Calu3 (cell line): Measurements from ENCODE around the gene CNNM1. TPM values are rescaled to one million over a fixed set of nuclear protein-coding genes. Genes with fewer than 3 reads are reported as not detected.

ENCODE experiments used
- BruUV-seq: library from RNA; stranded (reverse); fragments of 400-500 nt; replicated peaks from 2 replicates; lab custom pipeline; 2021; lab: Mats Ljungman, UMichigan
- CTCF ChIA-PET: fragments of 300-600 bp; sonication (Branson Sonifier 250); formaldehyde crosslinking; loops from one replicate; lab custom pipeline; 2022; ENCODE audit warnings: antibody characterized with exemption; lab: Charles Lee
- DNase-seq: peaks from one replicate; pipeline ENCODE4 v3.0.0; 2022
- H3K27ac Mint-ChIP-seq: one replicate; pipeline ENCODE4 v1.8.0; 2022; ENCODE audit warnings: mixed read lengths; ENCODE audit not compliant: unreplicated experiment
- H3K27me3 Mint-ChIP-seq: one replicate; pipeline ENCODE4 v1.8.0; 2022; ENCODE audit warnings: mixed read lengths; ENCODE audit not compliant: unreplicated experiment
- H3K36me3 Mint-ChIP-seq: one replicate; pipeline ENCODE4 v1.8.0; 2022; ENCODE audit warnings: mild to moderate bottlenecking, moderate library complexity, mixed read lengths; ENCODE audit not compliant: insufficient read depth, unreplicated experiment
- H3K4me1 Mint-ChIP-seq: one replicate; pipeline ENCODE4 v1.8.0; 2022; ENCODE audit warnings: mild to moderate bottlenecking, low read depth, mixed read lengths; ENCODE audit not compliant: unreplicated experiment
- H3K4me3 Mint-ChIP-seq: one replicate; pipeline ENCODE4 v1.8.0; 2022; ENCODE audit warnings: mild to moderate bottlenecking, low read depth, moderate library complexity, mixed read lengths; ENCODE audit not compliant: unreplicated experiment
- H3K9me3 Mint-ChIP-seq: one replicate; pipeline ENCODE4 v1.8.0; 2022; ENCODE audit warnings: low read depth, mixed read lengths; ENCODE audit not compliant: unreplicated experiment
- CTCF ChIP-seq: fragments of 200-600 bp; IDR thresholded peaks from one replicate; pipeline ENCODE4 v1.8.0; 2022; ENCODE audit warnings: antibody characterized with exemption; ENCODE audit not compliant: unreplicated experiment
- intact Hi-C: fragments of 100-400 bp; cut with micrococcal nuclease; formaldehyde crosslinking; loops from one replicate; pipeline ENCODE4 v1.10.0; 2022; ENCODE audit not compliant: unreplicated experiment
- total RNA-seq: library from RNA; stranded (reverse); gene quantifications from 2 replicates; pipeline ENCODE4 v1.2.3, GENCODE V29; 2022

Gene CNNM1
- total RNA-seq, 1 experiment from 2014 or later: 5.8 TPM

GRCh38 chr10:99343262-99343661 lies 14.1 kb downstream of the CNNM1 start:
- no peak for DNase-seq
- no peak overlapping the region for H3K27ac Mint-ChIP-seq
- no peaks in the 10 kb centered on the region for H3K9me3 Mint-ChIP-seq
- H3K27me3 Mint-ChIP-seq: no peaks in the 10 kb centered on the region
- intact Hi-C loops: no loop called here
- no peak for TF ChIP-seq CTCF
- H3K4me3 Mint-ChIP-seq: no peak overlapping the region
- peaks cover 10% of the 10 kb centered on the region for H3K4me1 Mint-ChIP-seq
- no peaks in the 10 kb centered on the region for H3K36me3 Mint-ChIP-seq
- CTCF ChIA-PET: no interaction called here
- no TSS peak for BruUV-seq

GRCh38 chr10:99344715-99345114 lies 15.6 kb downstream of the CNNM1 start:
- Mint-ChIP-seq H3K36me3 (no peaks in the 10 kb centered on the region), H3K27me3 (no peaks in the 10 kb centered on the region), H3K9me3 (no peaks in the 10 kb centered on the region), H3K27ac (no peak overlapping the region), H3K4me3 (no peak overlapping the region), H3K4me1 (peaks cover 10% of the 10 kb centered on the region)
- CTCF ChIA-PET: no interaction called here
- intact Hi-C loops: no loop called here
- no TSS peak for BruUV-seq
- no peak for DNase-seq
- no peak for TF ChIP-seq CTCF

GRCh38 chr10:99345350-99345749 lies 16.2 kb downstream of the CNNM1 start:
- H3K9me3 Mint-ChIP-seq: no peaks in the 10 kb centered on the region
- H3K27ac Mint-ChIP-seq: no peak overlapping the region
- H3K27me3 Mint-ChIP-seq: no peaks in the 10 kb centered on the region
- H3K4me1 Mint-ChIP-seq: peaks cover 9% of the 10 kb centered on the region
- no peak for TF ChIP-seq CTCF
- no TSS peak for BruUV-seq
- no peaks in the 10 kb centered on the region for H3K36me3 Mint-ChIP-seq
- H3K4me3 Mint-ChIP-seq: no peak overlapping the region
- no peak for DNase-seq
- intact Hi-C loops: no loop called here
- CTCF ChIA-PET: no interaction called here

- CTCF ChIA-PET: interaction anchor here (0.6 kb wide), 1 partner anchor 1615 kb away, joined by 4 read pairs; no protein-coding TSS in a partner anchor
- H3K4me1 Mint-ChIP-seq: no peaks in the 10 kb centered on the region
- no peak overlapping the region for H3K4me3 Mint-ChIP-seq
- no peak for DNase-seq
- intact Hi-C loops: no loop called here
- H3K9me3 Mint-ChIP-seq: no peaks in the 10 kb centered on the region
- no peaks in the 10 kb centered on the region for H3K27me3 Mint-ChIP-seq
- H3K36me3 Mint-ChIP-seq: no peaks in the 10 kb centered on the region
- H3K27ac Mint-ChIP-seq: no peak overlapping the region
- no peak for TF ChIP-seq CTCF
- no TSS peak for BruUV-seq
Measured at GRCh38 chr10:99346247-99346646, 17.1 kb downstream of the CNNM1 start.
